ENCODE results near the gene STUB1. TPM values are rescaled to one million over a fixed set of nuclear protein-coding genes. Genes with fewer than 3 reads are reported as not detected.
A peak's percentile ranks its signal among the peaks of the same experiment; 100 is the strongest.

The STUB1 gene
- total and polyA plus RNA-seq, 12 donors, result 121 to 339 (median 190) TPM

DNA sequence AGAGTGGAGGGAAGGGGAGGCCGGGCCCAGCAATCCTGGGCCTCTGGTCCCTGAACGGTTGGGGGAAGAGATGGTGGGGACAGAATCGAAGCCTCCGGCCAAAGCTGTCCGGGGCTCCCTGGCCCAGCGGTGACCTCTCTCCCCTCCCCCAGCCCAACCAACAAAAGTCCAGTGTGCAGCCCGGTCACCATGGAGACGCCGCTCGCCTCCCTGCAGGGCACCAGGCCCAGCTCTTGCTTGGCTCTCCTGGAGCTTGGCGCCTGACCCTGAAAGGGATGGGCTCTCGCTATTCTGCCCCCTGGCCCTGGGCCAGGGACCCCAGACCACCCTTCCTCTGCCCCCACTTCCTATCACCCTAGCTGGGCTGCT, 36.0 kb downstream of the STUB1 start:
- Histone ChIP-seq H3K36me3 (replicated peaks in 1 of 2) (no peaks in the 10 kb centered on the region), H3K9me3 (replicated peaks in 1 of 3) (no peaks in the 10 kb centered on the region), H3K4me1 (replicated peaks in 1 of 2) (peaks cover 23 to 34% of the 10 kb centered on the region in 2 donors), H3K4me3 (peak overlapping the region in 2 of 4 donors; percentile 37 to 76), H3K27me3 (peaks cover 3% of the 10 kb centered on the region), H3K27ac (peak overlapping the region in 2 of 5 donors; percentile 56 to 62)
- intact Hi-C loops (cut with DNase I), result loop anchor here in 1 of 2 donors (10.0 kb wide), 1 partner anchor 339 kb away; no protein-coding TSS in a partner anchor
- TF ChIP-seq, protein P1, sequence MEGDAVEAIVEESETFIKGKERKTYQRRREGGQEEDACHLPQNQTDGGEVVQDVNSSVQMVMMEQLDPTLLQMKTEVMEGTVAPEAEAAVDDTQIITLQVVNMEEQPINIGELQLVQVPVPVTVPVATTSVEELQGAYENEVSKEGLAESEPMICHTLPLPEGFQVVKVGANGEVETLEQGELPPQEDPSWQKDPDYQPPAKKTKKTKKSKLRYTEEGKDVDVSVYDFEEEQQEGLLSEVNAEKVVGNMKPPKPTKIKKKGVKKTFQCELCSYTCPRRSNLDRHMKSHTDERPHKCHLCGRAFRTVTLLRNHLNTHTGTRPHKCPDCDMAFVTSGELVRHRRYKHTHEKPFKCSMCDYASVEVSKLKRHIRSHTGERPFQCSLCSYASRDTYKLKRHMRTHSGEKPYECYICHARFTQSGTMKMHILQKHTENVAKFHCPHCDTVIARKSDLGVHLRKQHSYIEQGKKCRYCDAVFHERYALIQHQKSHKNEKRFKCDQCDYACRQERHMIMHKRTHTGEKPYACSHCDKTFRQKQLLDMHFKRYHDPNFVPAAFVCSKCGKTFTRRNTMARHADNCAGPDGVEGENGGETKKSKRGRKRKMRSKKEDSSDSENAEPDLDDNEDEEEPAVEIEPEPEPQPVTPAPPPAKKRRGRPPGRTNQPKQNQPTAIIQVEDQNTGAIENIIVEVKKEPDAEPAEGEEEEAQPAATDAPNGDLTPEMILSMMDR (IDR thresholded peaks at IDR 0.05), result no peak
- no peak for TF ChIP-seq POLR2A (IDR thresholded peaks at IDR 0.05)
- peak; percentile 78 to 92 (median 84) for DNase-seq
- 15 to 30% (median 20%) methylated on average over 7 to 12 of the region's 12 CpGs for WGBS, 4 donors

DNA sequence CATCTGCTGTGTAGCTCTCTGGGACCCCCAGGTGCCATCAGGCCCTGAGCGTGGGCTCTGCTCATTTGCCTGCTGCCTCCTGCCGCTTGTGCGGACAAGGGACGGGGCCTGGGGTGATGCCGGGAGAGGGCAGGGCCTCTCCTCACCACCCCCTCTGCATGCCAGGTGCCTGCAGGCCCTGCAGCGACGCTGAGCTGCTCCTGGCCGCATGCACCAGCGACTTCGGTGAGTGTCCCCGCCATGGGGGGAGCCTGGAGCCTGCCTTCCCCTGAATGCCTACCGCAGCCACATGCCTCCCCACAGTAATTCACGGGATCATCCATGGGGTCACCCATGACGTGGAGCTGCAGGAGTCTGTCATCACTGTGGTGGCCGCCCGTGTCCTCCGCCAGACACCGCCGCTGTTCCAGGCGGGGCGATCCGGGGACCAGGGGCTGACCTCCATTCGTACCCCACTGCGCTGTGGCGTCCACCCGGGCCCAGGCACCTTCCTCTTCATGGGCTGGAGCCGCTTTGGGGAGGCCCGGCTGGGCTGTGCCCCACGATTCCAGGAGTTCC, 36.6 kb downstream of the STUB1 start:
- Histone ChIP-seq H3K4me3 (no peak overlapping the region), H3K27ac (peak overlapping the region in 1 of 5 donors; percentile 56), H3K36me3 (replicated peaks in 1 of 2) (no peaks in the 10 kb centered on the region), H3K9me3 (replicated peaks in 1 of 3) (no peaks in the 10 kb centered on the region), H3K4me1 (replicated peaks in 1 of 2) (peaks cover 28 to 38% of the 10 kb centered on the region in 2 donors), H3K27me3 (no peaks in the 10 kb centered on the region)
- no peak for DNase-seq
- 76 to 93% (median 86%) methylated on average over 9 to 29 of the region's 29 CpGs for WGBS, 4 donors
- TF ChIP-seq, protein P1 (IDR thresholded peaks at IDR 0.05), result no peak
- TF ChIP-seq POLR2A (IDR thresholded peaks at IDR 0.05), result no peak
- intact Hi-C loops (cut with DNase I), result loop anchor here in 1 of 2 donors (10.0 kb wide), 1 partner anchor 338 kb away; no protein-coding TSS in a partner anchor

DNA sequence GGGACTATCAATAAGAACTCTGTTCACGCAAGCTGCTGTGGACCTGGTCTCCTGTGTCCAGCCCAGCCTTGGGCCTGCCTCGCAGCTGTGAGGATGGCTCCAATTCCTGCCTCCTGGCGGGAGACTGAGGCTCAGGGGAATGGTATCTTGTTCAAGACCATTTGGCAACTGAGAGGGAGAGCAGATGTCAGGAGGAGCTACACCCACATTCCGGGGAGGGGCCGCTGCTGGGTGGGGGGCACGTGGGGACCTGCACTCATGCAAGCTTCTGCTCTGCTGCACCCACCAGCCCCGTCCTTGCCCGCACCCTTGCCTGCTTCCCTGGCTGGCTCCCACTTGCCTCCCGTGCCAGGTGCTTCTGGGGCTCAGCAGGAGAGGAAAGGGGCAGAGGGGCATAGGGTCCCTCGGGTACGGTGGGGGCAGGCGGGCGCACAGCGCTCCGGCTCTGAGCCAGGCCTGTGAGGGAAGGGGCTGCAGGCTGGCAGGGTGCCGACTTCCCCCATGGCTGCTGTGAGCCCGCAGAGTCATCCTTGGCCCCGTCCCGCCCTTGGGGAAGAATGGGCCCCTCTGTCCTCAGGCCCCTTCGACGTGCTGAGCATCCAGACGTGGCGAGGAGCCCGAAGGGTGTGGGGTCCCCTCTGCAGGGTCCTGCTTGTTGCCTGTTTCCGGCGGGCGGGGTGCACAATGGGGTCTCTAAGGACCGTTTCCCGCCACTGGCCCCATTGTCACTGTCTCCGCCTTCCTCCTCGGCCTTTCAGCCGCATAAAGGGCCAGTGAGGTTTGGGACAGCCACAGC, 37.4 kb downstream of the STUB1 start:
- intact Hi-C loops (cut with DNase I), result loop anchor here in 1 of 2 donors (10.0 kb wide), 1 partner anchor 337 kb away; no protein-coding TSS in a partner anchor
- 73 to 84% (median 74%) methylated on average over 15 to 32 of the region's 32 CpGs for WGBS, 4 donors

DNA sequence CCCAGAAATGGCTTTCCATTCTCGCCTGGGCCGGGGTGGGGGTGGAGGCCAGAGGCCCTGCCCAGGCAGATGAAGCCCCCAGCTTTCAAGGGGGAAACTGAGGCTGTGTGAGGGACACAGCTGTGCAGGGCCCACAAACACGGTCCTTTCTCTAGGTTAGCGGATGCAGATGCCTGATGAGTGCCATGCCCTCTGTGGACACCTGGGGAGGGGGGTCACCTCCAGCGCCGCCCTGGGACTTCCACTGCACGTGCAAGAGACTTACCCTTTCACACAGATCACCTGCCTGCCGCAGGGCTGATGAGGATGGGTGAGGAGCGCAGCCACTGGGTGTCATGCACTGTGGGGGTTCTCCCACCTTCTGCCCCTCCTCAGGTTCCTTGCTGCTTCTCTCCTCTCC, 38.2 kb downstream of the STUB1 start:
- TF ChIP-seq POLR2A (IDR thresholded peaks at IDR 0.05), result no peak
- 86 to 98% (median 91%) methylated on average over 3 to 9 of the region's 9 CpGs for WGBS, 4 donors
- H3K4me3 ChIP-seq, result no peak overlapping the region
- no peaks in the 10 kb centered on the region for H3K27me3 ChIP-seq
- H3K9me3 ChIP-seq (replicated peaks in 1 of 3), result no peaks in the 10 kb centered on the region
- H3K4me1 ChIP-seq (replicated peaks in 1 of 2), result peaks cover 29 to 37% of the 10 kb centered on the region in 2 donors
- no peaks in the 10 kb centered on the region for H3K36me3 ChIP-seq (replicated peaks in 1 of 2)
- no peak overlapping the region for H3K27ac ChIP-seq
- intact Hi-C loops (cut with DNase I), result loop anchor here in 1 of 2 donors (10.0 kb wide), 1 partner anchor 336 kb away; no protein-coding TSS in a partner anchor
- DNase-seq, result peak in 1 of 7 donors; percentile 61

More for the DNA sequence above, 37.4 kb downstream of the STUB1 start:
- no peaks in the 10 kb centered on the region for H3K27me3 ChIP-seq
- no peaks in the 10 kb centered on the region for H3K36me3 ChIP-seq (replicated peaks in 1 of 2)
- H3K4me3 ChIP-seq, result no peak overlapping the region
- TF ChIP-seq POLR2A (IDR thresholded peaks at IDR 0.05), result no peak
- TF ChIP-seq, protein P1 (IDR thresholded peaks at IDR 0.05), result no peak
- peaks cover 29 to 37% of the 10 kb centered on the region in 2 donors for H3K4me1 ChIP-seq (replicated peaks in 1 of 2)
- H3K27ac ChIP-seq, result peak overlapping the region in 1 of 5 donors; percentile 21
- no peak for DNase-seq
- no peaks in the 10 kb centered on the region for H3K9me3 ChIP-seq (replicated peaks in 1 of 3)

Data from adrenal gland (tissue), 12 donors.